ENCODE measurements around the gene MAN1A1.

DNA sequence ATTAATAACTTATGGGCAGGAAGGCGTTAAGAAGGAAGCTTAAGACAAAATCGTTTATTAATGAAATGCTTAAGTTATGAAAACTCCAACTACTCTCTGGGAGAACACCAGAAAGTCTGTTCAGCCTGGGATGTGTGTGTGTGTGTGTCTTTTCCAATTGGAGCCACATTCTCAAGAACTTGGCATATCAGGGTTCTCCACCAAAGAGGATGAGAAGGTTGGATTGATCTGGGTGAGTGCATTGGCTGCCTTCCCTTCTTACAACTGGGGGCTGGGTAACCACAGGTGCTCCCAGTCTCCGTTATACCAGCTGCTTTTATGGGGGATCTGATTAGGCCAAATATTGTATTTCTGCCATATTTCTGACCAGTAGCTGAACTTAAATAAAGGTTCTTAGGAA lies 102.1 kb downstream of the MAN1A1 start:
- no peak for TF ChIP-seq ARNT (IDR thresholded peaks at IDR 0.05)
- no peak for TF ChIP-seq FOXM1 (IDR thresholded peaks at IDR 0.05; ENCODE audit: borderline replicate concordance)
